ENCODE results near the gene PEX14. TPM values are rescaled to one million over a fixed set of nuclear protein-coding genes. Genes with fewer than 3 reads are reported as not detected.

Gene PEX14
- total and polyA plus RNA-seq, 10 of the 15 experiments (the other 5 are each of a cell fraction or from before 2014, with no cell fraction given), result 1.4 to 23.2 (median 12.0) TPM

- WGBS (ENCODE audit: insufficient coverage, insufficient replicate concordance, low lambda C conversion rate, missing lambda C conversion rate), result 86% methylated on average over 33 of the region's 40 CpGs
- intact Hi-C loops (cut with micrococcal nuclease; ENCODE audit: unreplicated experiment) (no loop called here), in situ Hi-C loops (cut with MboI) (no loop called here)
- no TSS peak for BruUV-seq (replicated peaks)
- H3K9me3 ChIP-seq (replicated peaks; ENCODE audit: control insufficient read depth, insufficient read depth, low read length), result no peaks in the 10 kb centered on the region
- H3K4me2 ChIP-seq (ENCODE audit: control insufficient read depth, insufficient read depth), result no peak overlapping the region
- H4K20me1 ChIP-seq (ENCODE audit: control insufficient read depth, insufficient read depth), result no peaks in the 10 kb centered on the region
- DNase-seq (ENCODE audit: low read depth, low spot score) (no peak), FAIRE-seq (no peak), ATAC-seq (no peak)
- ChIA-PET RAD21 (ENCODE audit: unreplicated experiment) (no interaction called here), SMC1A (ENCODE audit: uncharacterized antibody, unreplicated experiment) (no interaction called here), POLR2A (no interaction called here), CTCF (no interaction called here)
- H3K27me3 ChIP-seq (replicated peaks in 1 of 2; ENCODE audit: control insufficient read depth in 2 of 2, insufficient read depth in 2 of 2, low read length in 1 of 2), result no peaks in the 10 kb centered on the region
- H3K4me3 ChIP-seq, result no peak overlapping the region
- TF ChIP-seq BCL3 (IDR thresholded peaks at IDR 0.05; ENCODE audit: borderline replicate concordance, insufficient read depth, low read depth, low read length, poor library complexity, severe bottlenecking) (peak; percentile 53), E2F4 (IDR thresholded peaks at IDR 0.05; ENCODE audit: low read depth, low read length) (no peak)
- no peak overlapping the region for H3K27ac ChIP-seq (ENCODE audit: control insufficient read depth, insufficient read depth)
- H2AFZ ChIP-seq (ENCODE audit: control insufficient read depth, low read depth, low read length), result no peak overlapping the region
- no peak overlapping the region for H3K9ac ChIP-seq (ENCODE audit: control insufficient read depth, insufficient read depth, low read length)
- H3K36me3 ChIP-seq (ENCODE audit: control insufficient read depth in 2 of 2, insufficient read depth in 2 of 2, low read length in 1 of 2), result no peaks in the 10 kb centered on the region; a peak in 1 of 4 replicates
- no peaks in the 10 kb centered on the region for H3K4me1 ChIP-seq (ENCODE audit: control insufficient read depth, insufficient read depth, low read length)
- H3K79me2 ChIP-seq (ENCODE audit: control insufficient read depth, insufficient read depth, low read length), result no peaks in the 10 kb centered on the region
Observed at GRCh38 chr1:10650556-10651388, 176.0 kb downstream of the PEX14 start.

GRCh38 chr1:10651389-10651766 lies 176.6 kb downstream of the PEX14 start:
- no peaks in the 10 kb centered on the region for H3K79me2 ChIP-seq (ENCODE audit: control insufficient read depth, insufficient read depth, low read length)
- in situ Hi-C loops (cut with MboI) (no loop called here), intact Hi-C loops (cut with micrococcal nuclease; ENCODE audit: unreplicated experiment) (no loop called here)
- ChIA-PET SMC1A (ENCODE audit: uncharacterized antibody, unreplicated experiment) (no interaction called here), CTCF (no interaction called here), POLR2A (no interaction called here), RAD21 (ENCODE audit: unreplicated experiment) (no interaction called here)
- FAIRE-seq (no peak), ATAC-seq (no peak), DNase-seq (ENCODE audit: low read depth, low spot score) (no peak)
- no peak overlapping the region for H2AFZ ChIP-seq (ENCODE audit: control insufficient read depth, low read depth, low read length)
- no peaks in the 10 kb centered on the region; a peak in 1 of 4 replicates for H3K36me3 ChIP-seq (ENCODE audit: control insufficient read depth in 2 of 2, insufficient read depth in 2 of 2, low read length in 1 of 2)
- no peak overlapping the region for H3K9ac ChIP-seq (ENCODE audit: control insufficient read depth, insufficient read depth, low read length)
- no TSS peak for BruUV-seq (replicated peaks)
- H4K20me1 ChIP-seq (ENCODE audit: control insufficient read depth, insufficient read depth), result no peaks in the 10 kb centered on the region
- WGBS (ENCODE audit: insufficient coverage, insufficient replicate concordance, low lambda C conversion rate, missing lambda C conversion rate), result 86% methylated on average over 19 of the region's 19 CpGs
- H3K4me3 ChIP-seq, result no peak overlapping the region
- no peaks in the 10 kb centered on the region for H3K9me3 ChIP-seq (replicated peaks; ENCODE audit: control insufficient read depth, insufficient read depth, low read length)
- no peak overlapping the region for H3K4me2 ChIP-seq (ENCODE audit: control insufficient read depth, insufficient read depth)
- no peak overlapping the region for H3K27ac ChIP-seq (ENCODE audit: control insufficient read depth, insufficient read depth)
- H3K27me3 ChIP-seq (replicated peaks in 1 of 2; ENCODE audit: control insufficient read depth in 2 of 2, insufficient read depth in 2 of 2, low read length in 1 of 2), result no peaks in the 10 kb centered on the region
- no peaks in the 10 kb centered on the region for H3K4me1 ChIP-seq (ENCODE audit: control insufficient read depth, insufficient read depth, low read length)
- TF ChIP-seq PBX3 (IDR thresholded peaks at IDR 0.05; ENCODE audit: insufficient replicate concordance, low read depth, low read length) (no peak), BCL3 (IDR thresholded peaks at IDR 0.05; ENCODE audit: borderline replicate concordance, insufficient read depth, low read depth, low read length, poor library complexity, severe bottlenecking) (no peak), BCL11A (IDR thresholded peaks at IDR 0.05; ENCODE audit: low read depth, low read length) (no peak), JUNB (IDR thresholded peaks at IDR 0.05) (no peak), TARDBP (IDR thresholded peaks at IDR 0.05; ENCODE audit: borderline replicate concordance) (no peak), PKNOX1 (IDR thresholded peaks at IDR 0.05) (no peak), STAT1 (conservative IDR thresholded peaks at IDR 0.05) (no peak)
